HFF-Myc (cell line): ENCODE data around the gene DHX34.

Experiments
- DNase-seq: peaks from one replicate; pipeline ENCODE4 v3.0.0-alpha.2; 2011; ENCODE audit warnings: low read depth; ENCODE audit errors: extremely low read depth
- H3K4me3 ChIP-seq: replicated peaks from 2 replicates; pipeline ENCODE4 v1.5.1; 2011; ENCODE audit warnings: low read depth, mild to moderate bottlenecking, control low read depth, low read length
- TF ChIP-seq, protein P1 (sequence below): IDR thresholded peaks from 2 replicates; pipeline ENCODE4 v1.5.1; 2012; ENCODE audit warnings: mild to moderate bottlenecking, low read depth, low read length, control low read depth; ENCODE audit errors: missing control alignments

Gene DHX34

GRCh38 chr19:47377208-47377701 lies 28.1 kb downstream of the DHX34 start:
- H3K4me3 ChIP-seq, result no peak overlapping the region
- TF ChIP-seq, protein P1, sequence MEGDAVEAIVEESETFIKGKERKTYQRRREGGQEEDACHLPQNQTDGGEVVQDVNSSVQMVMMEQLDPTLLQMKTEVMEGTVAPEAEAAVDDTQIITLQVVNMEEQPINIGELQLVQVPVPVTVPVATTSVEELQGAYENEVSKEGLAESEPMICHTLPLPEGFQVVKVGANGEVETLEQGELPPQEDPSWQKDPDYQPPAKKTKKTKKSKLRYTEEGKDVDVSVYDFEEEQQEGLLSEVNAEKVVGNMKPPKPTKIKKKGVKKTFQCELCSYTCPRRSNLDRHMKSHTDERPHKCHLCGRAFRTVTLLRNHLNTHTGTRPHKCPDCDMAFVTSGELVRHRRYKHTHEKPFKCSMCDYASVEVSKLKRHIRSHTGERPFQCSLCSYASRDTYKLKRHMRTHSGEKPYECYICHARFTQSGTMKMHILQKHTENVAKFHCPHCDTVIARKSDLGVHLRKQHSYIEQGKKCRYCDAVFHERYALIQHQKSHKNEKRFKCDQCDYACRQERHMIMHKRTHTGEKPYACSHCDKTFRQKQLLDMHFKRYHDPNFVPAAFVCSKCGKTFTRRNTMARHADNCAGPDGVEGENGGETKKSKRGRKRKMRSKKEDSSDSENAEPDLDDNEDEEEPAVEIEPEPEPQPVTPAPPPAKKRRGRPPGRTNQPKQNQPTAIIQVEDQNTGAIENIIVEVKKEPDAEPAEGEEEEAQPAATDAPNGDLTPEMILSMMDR, result no peak
- no peak for DNase-seq

- no peak overlapping the region for H3K4me3 ChIP-seq
- TF ChIP-seq, protein P1, result no peak
- no peak for DNase-seq
Observed at GRCh38 chr19:47377801-47378200, 28.7 kb downstream of the DHX34 start.

GRCh38 chr19:47378246-47378645 lies 29.1 kb downstream of the DHX34 start:
- DNase-seq, result no peak
- TF ChIP-seq, protein P1, result no peak
- no peak overlapping the region for H3K4me3 ChIP-seq

DNA sequence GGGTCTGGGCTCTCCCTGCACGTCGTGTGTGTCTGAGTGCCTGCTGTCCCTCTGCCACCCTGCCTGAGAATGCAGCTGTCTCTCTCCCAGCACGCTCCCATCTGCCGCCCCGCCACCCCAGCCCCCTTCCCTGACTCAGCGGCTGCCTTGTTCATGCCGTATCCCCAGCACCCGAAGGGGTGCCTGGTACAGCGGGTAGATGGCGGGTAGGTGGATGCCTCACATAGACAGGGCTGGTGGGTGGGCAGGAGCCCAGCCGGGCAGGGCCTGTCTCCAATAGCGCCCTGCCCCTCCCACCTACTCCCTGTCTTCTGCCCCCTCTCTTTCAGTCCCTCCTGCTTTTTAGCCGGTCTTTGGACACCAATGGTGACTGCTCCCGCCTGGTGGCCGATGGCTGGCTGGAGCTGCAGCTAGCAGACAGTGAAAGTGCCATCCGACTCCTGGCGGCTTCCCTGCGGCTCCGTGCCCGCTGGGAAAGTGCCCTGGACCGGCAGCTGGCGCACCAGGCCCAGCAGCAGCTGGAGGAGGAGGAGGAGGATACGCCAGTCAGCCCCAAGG lies 30.3 kb downstream of the DHX34 start:
- H3K4me3 ChIP-seq, result no peak overlapping the region
- DNase-seq, result no peak
- TF ChIP-seq, protein P1, result no peak

- H3K4me3 ChIP-seq, result no peak overlapping the region
- TF ChIP-seq, protein P1, result no peak
- no peak for DNase-seq
Observed at GRCh38 chr19:47380559-47380958, 31.4 kb downstream of the DHX34 start.

DNA sequence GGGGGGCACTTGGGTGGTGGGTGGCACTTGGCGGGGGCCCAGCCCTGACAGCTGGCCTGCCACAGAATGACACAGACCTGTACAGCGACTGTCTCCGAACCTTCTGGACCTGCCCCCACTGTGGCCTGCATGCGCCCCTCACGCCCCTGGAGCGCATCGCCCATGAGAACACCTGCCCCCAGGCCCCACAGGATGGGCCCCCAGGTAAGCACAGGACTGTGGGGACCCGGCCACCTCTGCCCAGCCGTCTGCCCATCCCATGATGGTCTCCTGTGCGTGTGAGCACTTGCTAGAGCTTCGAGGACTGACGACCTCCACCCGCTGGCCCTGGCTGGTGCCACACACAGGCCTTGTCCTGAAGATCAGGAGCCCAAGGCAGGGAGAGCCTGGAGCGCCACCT lies 32.0 kb downstream of the DHX34 start:
- DNase-seq, result no peak
- TF ChIP-seq, protein P1, result no peak
- H3K4me3 ChIP-seq, result no peak overlapping the region
